ENCODE measurements around the gene RECQL5. TPM values are rescaled to one million over a fixed set of nuclear protein-coding genes. Genes with fewer than 3 reads are reported as not detected.
"Not testable (repeated sequence)": the region's sequence is repeated elsewhere in the genome, so short reads cannot be mapped to it uniquely, and the experiment has no call there.

The RECQL5 gene
- total RNA-seq, 2 donors from 2014 or later, result 14.5 to 14.8 TPM

DNA sequence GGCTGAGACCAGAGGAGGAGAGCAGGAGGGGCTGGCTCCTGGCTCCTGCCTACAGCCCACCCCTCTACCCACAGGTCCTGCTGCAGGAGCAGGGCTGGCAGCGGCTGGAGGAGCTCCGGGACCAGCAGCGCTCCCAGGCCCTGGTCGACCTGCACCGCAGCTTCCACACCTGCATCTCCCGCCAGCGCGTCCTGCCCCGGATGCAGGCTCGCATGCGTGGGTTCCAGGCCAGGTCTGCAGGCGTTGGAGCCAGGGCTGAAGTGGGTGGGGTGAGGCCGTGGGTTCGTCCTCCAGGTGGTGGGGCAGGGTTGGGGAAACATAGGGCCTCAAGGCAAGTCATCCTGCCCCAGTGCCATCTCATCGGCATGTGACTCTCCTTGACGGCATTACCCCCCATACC, 61.2 kb downstream of the RECQL5 start:
- intact Hi-C loops (cut with DNase I), result no loop called here
- no peak for DNase-seq (ENCODE audit: low spot score)

GRCh38 chr17:75604034-75604695, 62.8 kb downstream of the RECQL5 start:
- DNase-seq (ENCODE audit: low spot score), result no peak
- intact Hi-C loops (cut with DNase I), result no loop called here

DNA sequence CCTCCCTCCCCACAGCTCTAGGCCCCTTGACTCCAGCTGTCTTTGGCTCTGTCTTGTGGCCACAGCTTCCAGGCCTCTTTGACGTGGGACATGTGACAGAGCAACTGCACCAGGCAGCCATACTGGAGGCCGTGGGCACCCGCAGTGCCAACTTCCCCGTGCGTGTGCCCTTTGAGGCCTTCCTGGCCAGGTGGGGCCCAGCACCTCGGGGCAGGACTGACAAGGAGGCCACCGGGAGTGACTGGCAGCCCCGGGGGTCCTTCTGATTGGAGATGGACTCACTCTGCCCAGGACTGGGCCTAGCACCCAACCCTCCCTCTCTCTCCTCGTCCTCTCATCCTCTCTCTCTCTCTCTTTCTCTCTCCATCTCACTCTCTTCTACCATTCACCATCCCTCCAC, 63.8 kb downstream of the RECQL5 start:
- intact Hi-C loops (cut with DNase I), result no loop called here
- no peak for DNase-seq (ENCODE audit: low spot score)

DNA sequence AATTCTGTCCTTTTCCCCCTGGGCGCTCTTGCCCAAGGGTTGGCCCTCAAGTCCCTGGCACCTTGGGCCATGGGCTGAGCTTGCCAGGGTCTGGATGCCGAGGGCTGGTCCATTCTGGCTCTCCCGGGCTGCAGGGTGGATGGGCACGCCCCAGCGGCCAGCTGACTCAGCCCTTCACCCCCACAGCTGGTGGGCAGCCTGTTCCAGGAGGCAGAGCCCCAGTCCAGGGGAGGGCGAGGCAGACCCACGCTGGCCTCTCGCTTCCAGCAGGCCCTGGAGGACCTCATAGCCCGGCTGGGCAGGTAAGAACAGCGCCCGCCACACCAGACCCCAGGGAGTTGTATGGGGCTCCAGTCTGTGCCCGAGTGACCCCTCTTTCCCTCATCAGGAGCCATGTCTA, 64.3 kb downstream of the RECQL5 start:
- DNase-seq (ENCODE audit: low spot score), result no peak
- intact Hi-C loops (cut with DNase I), result no loop called here

- no peak for DNase-seq (ENCODE audit: low spot score)
Measured at GRCh38 chr17:75601057-75601987, 65.6 kb downstream of the RECQL5 start.

DNA sequence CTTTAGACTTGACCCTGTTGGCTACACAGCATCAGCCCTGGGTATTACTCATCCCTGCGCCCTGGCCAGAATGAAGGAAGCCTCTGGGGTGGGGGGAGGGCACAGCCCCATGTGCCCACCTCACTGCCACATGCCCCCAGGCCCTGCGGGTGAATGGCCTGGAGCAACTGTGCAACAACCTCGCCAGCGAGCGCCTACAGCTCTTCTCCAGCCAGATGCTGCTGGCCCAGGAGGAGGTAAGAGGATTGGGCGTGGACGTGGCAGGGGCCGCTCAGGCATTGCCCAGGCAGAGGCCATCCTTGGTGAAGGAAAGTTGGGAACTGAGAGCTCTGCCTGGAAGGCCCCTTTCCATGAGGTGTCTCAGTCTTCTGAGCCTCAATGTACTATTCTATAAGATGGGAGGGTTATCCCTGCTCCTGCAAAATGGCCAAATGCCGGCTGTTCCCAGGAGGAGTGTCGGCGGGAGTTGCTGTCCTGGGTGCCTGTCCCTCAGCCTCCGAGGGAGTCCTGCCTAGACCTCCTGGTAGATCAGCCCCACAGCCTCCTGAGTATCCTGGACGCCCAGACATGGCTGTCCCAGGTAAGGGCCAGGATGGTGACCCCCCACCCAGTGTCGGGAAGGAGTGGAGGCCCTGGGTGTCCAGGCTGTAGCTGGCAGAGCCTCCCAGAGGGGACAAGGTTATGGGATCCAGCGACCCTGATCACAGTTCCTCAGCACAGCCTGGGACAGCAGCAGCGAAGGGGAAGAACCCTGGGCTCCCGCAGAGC, 70.5 kb downstream of the RECQL5 start:
- DNase-seq (ENCODE audit: low spot score), result no peak
- intact Hi-C loops (cut with DNase I), result no loop called here

More at GRCh38 chr17:75601057-75601987, 65.6 kb downstream of the RECQL5 start:
- intact Hi-C loops (cut with DNase I), result no loop called here

DNA sequence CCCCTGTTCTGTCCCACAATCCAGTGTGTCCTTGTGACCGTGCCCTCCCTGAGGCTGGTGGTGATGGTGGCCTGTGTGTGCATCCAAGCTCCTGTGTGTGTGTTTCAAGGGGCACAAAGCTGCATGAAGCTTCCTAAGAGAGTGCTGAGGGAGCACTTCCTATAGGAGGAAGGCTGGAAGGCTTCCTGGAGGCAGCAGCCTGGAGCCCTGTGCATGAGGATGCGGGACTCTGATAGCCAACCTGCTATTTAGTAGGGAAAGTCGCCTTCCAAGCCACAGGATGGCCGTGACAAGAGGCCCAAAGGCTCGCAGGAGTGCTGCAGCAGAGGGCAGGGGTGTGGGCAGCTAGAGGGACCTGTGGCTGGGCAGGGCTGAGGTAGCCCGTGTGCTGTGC, 71.0 kb downstream of the RECQL5 start:
- intact Hi-C loops (cut with DNase I), result no loop called here

DNA sequence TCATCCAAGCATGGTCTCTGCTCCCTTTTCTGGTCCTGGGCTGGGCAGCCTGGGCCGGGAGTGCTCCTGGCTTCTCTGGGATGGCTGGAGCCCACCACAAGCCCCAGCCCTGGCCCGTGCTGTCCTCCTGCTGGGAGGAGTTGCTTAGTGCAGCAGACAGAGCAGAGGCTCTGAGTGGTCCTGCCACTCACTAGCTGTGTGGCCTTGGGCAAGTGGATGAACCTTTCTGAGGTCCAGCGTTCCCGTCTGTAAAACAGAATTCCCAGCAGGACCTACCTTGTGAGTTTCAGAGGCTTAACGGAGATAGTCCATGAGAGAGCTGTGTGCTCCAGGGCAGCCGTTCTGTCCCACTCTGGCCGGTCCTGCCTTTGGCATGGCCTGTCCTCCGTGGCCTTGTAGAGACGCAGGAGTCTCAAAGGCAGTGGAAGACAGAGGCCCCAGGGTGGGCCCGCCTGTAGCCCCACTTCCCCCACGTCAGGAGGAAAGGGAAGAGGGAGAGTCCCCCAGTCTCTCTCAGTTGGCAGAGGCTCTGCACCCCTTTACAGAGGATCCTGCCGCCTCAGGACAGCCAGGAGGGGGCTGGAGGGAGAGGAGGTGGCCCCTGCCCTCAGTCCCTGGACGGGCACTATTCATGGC, 71.6 kb downstream of the RECQL5 start:
- intact Hi-C loops (cut with DNase I), result no loop called here
- no peak for DNase-seq (ENCODE audit: low spot score)

More for the DNA sequence above, 71.0 kb downstream of the RECQL5 start:
- DNase-seq (ENCODE audit: low spot score), result no peak

- DNase-seq (ENCODE audit: low spot score), result no peak
- intact Hi-C loops (cut with DNase I), result no loop called here
Measured at GRCh38 chr17:75594499-75595283, 72.3 kb downstream of the RECQL5 start.

- DNase-seq (ENCODE audit: low spot score); intact Hi-C loops (cut with DNase I): not testable (repeated sequence)
Measured at GRCh38 chr17:75593430-75593829, 73.5 kb downstream of the RECQL5 start.

- intact Hi-C loops (cut with DNase I), result no loop called here
- no peak for DNase-seq (ENCODE audit: low spot score)
Measured at GRCh38 chr17:75592348-75593020, 74.5 kb downstream of the RECQL5 start.

DNA sequence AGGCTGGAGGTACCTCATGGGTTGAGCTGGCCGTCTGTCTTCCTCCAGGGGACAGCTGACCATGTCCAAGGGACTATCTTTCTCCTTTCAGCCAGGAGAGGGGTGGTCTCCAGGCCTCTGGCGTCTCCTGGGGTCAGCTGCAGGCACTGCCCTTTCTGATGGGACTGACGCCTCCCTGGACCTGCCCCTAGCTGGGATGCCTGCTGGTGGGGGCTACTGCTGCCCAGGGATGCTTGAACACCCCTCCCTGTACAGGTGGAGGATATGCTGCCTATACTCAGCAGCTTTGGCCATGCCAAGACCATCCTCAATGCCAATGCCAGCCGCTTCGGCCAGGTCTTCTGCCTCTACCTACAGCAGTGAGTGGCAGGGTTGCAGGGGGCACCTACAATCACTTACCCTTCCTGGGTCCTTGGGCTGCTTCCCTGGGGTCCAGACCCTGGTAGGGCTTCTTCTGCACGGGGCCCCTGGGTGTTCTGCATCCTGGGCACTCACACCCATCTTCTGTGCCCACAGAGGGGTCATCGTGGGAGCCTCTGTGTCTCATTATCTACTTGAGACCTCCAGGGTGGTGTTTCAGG, 75.1 kb downstream of the RECQL5 start:
- intact Hi-C loops (cut with DNase I), result no loop called here

DNA sequence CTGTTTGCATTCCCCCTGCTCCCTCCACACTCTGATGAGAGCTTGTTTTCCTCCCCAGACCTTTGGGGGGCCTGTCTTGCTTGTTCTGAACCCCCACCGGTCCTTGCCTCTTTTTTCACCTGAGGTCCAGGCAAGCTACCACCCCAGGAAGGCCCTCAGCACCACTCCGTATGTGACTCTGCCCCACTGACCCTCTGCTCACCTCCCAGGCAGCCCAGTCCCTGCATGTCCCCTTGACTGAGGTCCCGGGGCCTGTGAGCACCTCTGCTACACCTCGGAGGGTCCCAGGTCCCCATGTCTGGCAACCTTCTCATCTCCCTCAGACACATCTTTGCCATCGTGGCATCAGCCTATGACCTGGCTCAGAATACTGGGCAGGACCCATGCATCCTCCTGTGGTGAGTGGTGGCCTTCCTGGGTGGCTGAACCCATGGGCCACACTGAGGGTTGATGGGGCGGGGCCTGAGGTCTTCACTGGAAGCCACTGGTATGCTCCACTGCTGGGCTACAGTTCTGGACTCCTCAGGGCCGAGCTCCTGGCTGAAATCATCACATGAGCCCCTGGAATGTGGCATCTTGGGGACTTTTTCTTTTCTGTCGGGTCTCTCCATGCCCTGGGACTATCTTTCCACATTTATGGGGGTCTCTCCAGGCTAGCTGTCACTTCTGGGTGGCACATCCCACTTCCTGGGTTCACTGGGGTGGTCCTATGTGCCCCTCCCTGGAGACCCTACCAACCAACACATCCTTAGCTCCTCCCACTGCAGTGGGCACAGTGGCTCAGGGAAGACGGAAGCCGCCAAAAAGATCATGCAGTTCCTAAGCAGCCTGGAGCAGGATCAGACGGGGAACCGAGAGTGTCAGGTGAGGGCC, 75.9 kb downstream of the RECQL5 start:
- no peak for DNase-seq (ENCODE audit: low spot score)

More for the DNA sequence above, 75.1 kb downstream of the RECQL5 start:
- no peak for DNase-seq (ENCODE audit: low spot score)

GRCh38 chr17:75590314-75590761, 76.6 kb downstream of the RECQL5 start:
- intact Hi-C loops (cut with DNase I), result no loop called here

More for the DNA sequence above, 75.9 kb downstream of the RECQL5 start:
- intact Hi-C loops (cut with DNase I), result no loop called here

DNA sequence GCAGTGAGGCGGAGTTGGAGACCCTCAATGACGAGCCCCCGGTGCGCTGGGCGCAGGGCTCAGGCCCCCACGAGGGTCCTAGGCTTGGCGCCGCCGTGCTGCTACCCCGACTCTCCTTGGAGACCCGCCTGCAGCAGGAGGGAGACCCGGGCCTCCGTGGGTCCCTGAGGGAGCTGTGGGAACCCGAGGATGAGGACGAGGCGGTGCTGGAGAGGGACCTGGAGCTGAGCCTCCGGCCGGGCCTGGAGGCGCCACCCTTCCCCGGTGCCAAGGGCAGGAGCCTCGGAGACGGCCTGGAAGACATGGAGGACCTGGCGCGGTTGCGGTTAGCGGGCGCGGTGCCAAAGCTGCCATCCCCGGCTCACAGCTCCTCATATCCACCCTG, 77.0 kb downstream of the RECQL5 start:
- DNase-seq (ENCODE audit: low spot score), result no peak
- intact Hi-C loops (cut with DNase I), result loop anchor here (5.0 to 10.0 kb wide), 3 partner anchors 73 to 173 kb away; partner anchors contain the start of genes CASKIN2 (in 1 of the 2) and TSEN54 (in 1 of the 2)

More at GRCh38 chr17:75590314-75590761, 76.6 kb downstream of the RECQL5 start:
- DNase-seq (ENCODE audit: low spot score), result no peak
